HG02678 (cell line): ENCODE measurements around the gene ITSN1.

Source experiments
- ATAC-seq: cut with Tn5 transposase; IDR thresholded peaks from one replicate; pipeline ENCODE4 v1.9.1; 2021; ENCODE audit warnings: mild to moderate bottlenecking, moderate library complexity; ENCODE audit not compliant: unreplicated experiment

Gene ITSN1

GRCh38 chr21:33834801-33835500 is 192.7 kb downstream of the ITSN1 start:
- no peak for ATAC-seq

- ATAC-seq = no peak
Measured at GRCh38 chr21:33835920-33836319, 193.6 kb downstream of the ITSN1 start.

- ATAC-seq = no peak
Measured at GRCh38 chr21:33836408-33836807, 194.1 kb downstream of the ITSN1 start.

GRCh38 chr21:33839167-33839716 is 196.9 kb downstream of the ITSN1 start:
- ATAC-seq = no peak

GRCh38 chr21:33839806-33840205 is 197.5 kb downstream of the ITSN1 start:
- ATAC-seq = no peak

- ATAC-seq = no peak
Measured at GRCh38 chr21:33840771-33841170, 198.5 kb downstream of the ITSN1 start.

GRCh38 chr21:33841561-33841960 is 199.3 kb downstream of the ITSN1 start:
- no peak for ATAC-seq

- no peak for ATAC-seq
Measured at GRCh38 chr21:33843216-33843615, 200.9 kb downstream of the ITSN1 start.

- no peak for ATAC-seq
Measured at GRCh38 chr21:33844104-33844889, 202.0 kb downstream of the ITSN1 start.

- ATAC-seq = no peak
Measured at GRCh38 chr21:33844890-33845205, 202.5 kb downstream of the ITSN1 start.

- no peak for ATAC-seq
Measured at GRCh38 chr21:33846141-33846540, 203.8 kb downstream of the ITSN1 start.

GRCh38 chr21:33847588-33848248 is 205.4 kb downstream of the ITSN1 start:
- no peak for ATAC-seq

- ATAC-seq = no peak
Measured at GRCh38 chr21:33848249-33848953, 206.1 kb downstream of the ITSN1 start.

- ATAC-seq = no peak
Measured at GRCh38 chr21:33849834-33850233, 207.5 kb downstream of the ITSN1 start.

GRCh38 chr21:33850401-33850800 is 208.1 kb downstream of the ITSN1 start:
- ATAC-seq = no peak

GRCh38 chr21:33850985-33851384 is 208.7 kb downstream of the ITSN1 start:
- ATAC-seq = no peak

GRCh38 chr21:33852485-33852884 is 210.2 kb downstream of the ITSN1 start:
- ATAC-seq = no peak

GRCh38 chr21:33854604-33855003 is 212.3 kb downstream of the ITSN1 start:
- ATAC-seq = no peak

- no peak for ATAC-seq
Measured at GRCh38 chr21:33855190-33855589, 212.9 kb downstream of the ITSN1 start.

- no peak for ATAC-seq
Measured at GRCh38 chr21:33856893-33857527, 214.7 kb downstream of the ITSN1 start.
